ENCODE results near the gene AMELY. TPM values are rescaled to one million over a fixed set of nuclear protein-coding genes. Genes with fewer than 3 reads are reported as not detected.

AMELY gene
- polyA plus RNA-seq, 1 donor from 2014 or later = not detected

DNA sequence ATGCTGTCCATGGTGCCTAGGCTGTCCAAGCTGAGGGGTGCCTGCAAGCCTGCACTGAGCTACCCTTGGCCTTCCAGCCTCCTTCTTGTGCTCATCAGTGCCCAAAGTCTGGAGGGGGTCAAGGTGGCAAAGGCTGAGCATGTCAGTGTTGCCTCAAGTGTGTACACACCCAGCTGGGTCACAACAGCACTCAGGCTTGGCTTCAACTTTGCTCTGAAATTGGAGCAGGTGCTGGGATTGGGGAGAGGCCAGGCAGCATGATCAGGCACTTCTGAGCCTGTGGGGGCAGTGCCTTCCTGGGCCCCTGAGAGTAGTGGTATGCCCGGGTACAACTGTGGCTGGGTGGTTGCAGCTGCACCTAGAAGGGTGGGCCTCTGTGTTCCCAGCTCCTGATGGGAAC lies 17.7 kb upstream of the AMELY start:
- H3K9me2 ChIP-seq (ENCODE audit: insufficient read depth, low read length) = no peaks in the 10 kb centered on the region
- no peaks in the 10 kb centered on the region for H3K9me3 ChIP-seq (ENCODE audit: low read length)
- TF ChIP-seq EZH2 (IDR thresholded peaks at IDR 0.05; ENCODE audit: borderline replicate concordance, insufficient read depth, low read length, poor library complexity, severe bottlenecking) = no peak
- TF ChIP-seq RAD21 (conservative IDR thresholded peaks at IDR 0.05) = no peak
- TF ChIP-seq TAF1 (IDR thresholded peaks at IDR 0.05; ENCODE audit: low read depth) = no peak
- TF ChIP-seq EP300 (conservative IDR thresholded peaks at IDR 0.05; ENCODE audit: poor library complexity, severe bottlenecking) = no peak
- no peak for TF ChIP-seq REST (IDR thresholded peaks at IDR 0.05; ENCODE audit: borderline replicate concordance)
- no peak for TF ChIP-seq MXI1 (conservative IDR thresholded peaks at IDR 0.05; ENCODE audit: poor library complexity, severe bottlenecking)
- TF ChIP-seq SMC3 (conservative IDR thresholded peaks at IDR 0.05; ENCODE audit: poor library complexity) = no peak
- TF ChIP-seq POLR2AphosphoS5 (IDR thresholded peaks at IDR 0.05) = no peak
- no peak for TF ChIP-seq CTCF (IDR thresholded peaks at IDR 0.05; ENCODE audit: poor library complexity, severe bottlenecking)
- no peaks in the 10 kb centered on the region for H3F3A ChIP-seq (ENCODE audit: insufficient read depth, low read length, poor library complexity, severe bottlenecking)
- H3K79me2 ChIP-seq (replicated peaks; ENCODE audit: insufficient read depth, low read length) = no peaks in the 10 kb centered on the region
- no peak overlapping the region for H3K4me3 ChIP-seq (ENCODE audit: low read length)
- H3K36me3 ChIP-seq (ENCODE audit: insufficient read depth, low read length) = no peaks in the 10 kb centered on the region
- H3K27me3 ChIP-seq (ENCODE audit: insufficient read depth, low read depth, low read length) = no peaks in the 10 kb centered on the region
- H4K20me1 ChIP-seq (ENCODE audit: insufficient read depth) = no peaks in the 10 kb centered on the region
- no peak overlapping the region for H3K4me2 ChIP-seq (ENCODE audit: low read length)
- no peak overlapping the region for H2AFZ ChIP-seq (ENCODE audit: low read depth, low read length)
- no peak overlapping the region for H3K27ac ChIP-seq (ENCODE audit: low read length)
- no peak overlapping the region for H3K9ac ChIP-seq (ENCODE audit: low read length)

DNA sequence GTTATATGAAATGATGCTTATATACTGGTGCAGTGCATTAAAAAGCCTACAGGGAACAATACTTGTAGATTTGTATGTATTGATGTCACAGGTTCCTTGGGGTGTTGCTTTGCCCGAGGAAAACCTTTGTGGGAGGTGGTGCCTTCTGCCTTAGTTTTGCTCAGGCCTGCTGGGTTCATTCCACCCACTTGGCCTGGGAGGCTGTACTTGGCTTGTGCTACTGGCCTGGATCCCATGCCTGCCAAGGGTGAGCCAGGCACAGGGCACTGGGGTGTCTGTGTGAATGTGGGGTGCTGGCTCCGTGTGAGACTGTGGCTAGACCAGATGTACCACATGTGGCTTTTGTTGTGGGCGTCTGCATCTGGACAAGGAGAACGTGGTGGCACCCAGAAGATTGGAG lies 16.7 kb upstream of the AMELY start:
- H3K4me3 ChIP-seq (ENCODE audit: low read length) = no peak overlapping the region
- no peaks in the 10 kb centered on the region for H4K20me1 ChIP-seq (ENCODE audit: insufficient read depth)
- H3K9ac ChIP-seq (ENCODE audit: low read length) = no peak overlapping the region

More for the DNA sequence above, 16.7 kb upstream of the AMELY start:
- Histone ChIP-seq H3K9me2 (ENCODE audit: insufficient read depth, low read length) (no peaks in the 10 kb centered on the region), H3K36me3 (ENCODE audit: insufficient read depth, low read length) (no peaks in the 10 kb centered on the region), H3K4me2 (ENCODE audit: low read length) (no peak overlapping the region), H3K27me3 (ENCODE audit: insufficient read depth, low read depth, low read length) (no peaks in the 10 kb centered on the region), H3K9me3 (ENCODE audit: low read length) (no peaks in the 10 kb centered on the region), H2AFZ (ENCODE audit: low read depth, low read length) (no peak overlapping the region), H3K27ac (ENCODE audit: low read length) (no peak overlapping the region), H3K79me2 (replicated peaks; ENCODE audit: insufficient read depth, low read length) (no peaks in the 10 kb centered on the region), H3F3A (ENCODE audit: insufficient read depth, low read length, poor library complexity, severe bottlenecking) (no peaks in the 10 kb centered on the region)
- TF ChIP-seq EP300 (conservative IDR thresholded peaks at IDR 0.05; ENCODE audit: poor library complexity, severe bottlenecking) (no peak), TAF1 (IDR thresholded peaks at IDR 0.05; ENCODE audit: low read depth) (no peak), MXI1 (conservative IDR thresholded peaks at IDR 0.05; ENCODE audit: poor library complexity, severe bottlenecking) (no peak), POLR2AphosphoS5 (IDR thresholded peaks at IDR 0.05) (no peak), REST (IDR thresholded peaks at IDR 0.05; ENCODE audit: borderline replicate concordance) (no peak), CTCF (IDR thresholded peaks at IDR 0.05; ENCODE audit: poor library complexity, severe bottlenecking) (no peak), EZH2 (IDR thresholded peaks at IDR 0.05; ENCODE audit: borderline replicate concordance, insufficient read depth, low read length, poor library complexity, severe bottlenecking) (no peak), SMC3 (conservative IDR thresholded peaks at IDR 0.05; ENCODE audit: poor library complexity) (no peak), RAD21 (conservative IDR thresholded peaks at IDR 0.05) (no peak)
